Stimulated activated CD4-positive, alpha-beta T cell treated with anti-CD3 and anti-CD28 coated beads, TNF-alpha, amount 100 ng/mL, for 4 hours (primary cell): ENCODE data around the gene S1PR5.

Experiments
- DNase-seq, 3 experiments: peaks; one replicate each; pipeline ENCODE4 v3.0.0-alpha.2; 2020; ENCODE audit warnings: low read depth in 3 of 3

The S1PR5 gene

GRCh38 chr19:10516671-10517286, 468 bp downstream of the S1PR5 start:
- DNase-seq: no peak

GRCh38 chr19:10516064-10516385, 1.2 kb downstream of the S1PR5 start:
- DNase-seq: no peak

GRCh38 chr19:10514211-10515145, 2.8 kb downstream of the S1PR5 start:
- DNase-seq: no peak

- no peak for DNase-seq
Observed at GRCh38 chr19:10513223-10513622, 4.0 kb downstream of the S1PR5 start.

- peak; percentile 32 to 38 (median 37) for DNase-seq
Observed at GRCh38 chr19:10510301-10510802, 6.9 kb downstream of the S1PR5 start.

GRCh38 chr19:10508707-10509106, 8.5 kb downstream of the S1PR5 start:
- no peak for DNase-seq

- no peak for DNase-seq
Observed at GRCh38 chr19:10508036-10508435, 9.2 kb downstream of the S1PR5 start.

GRCh38 chr19:10505583-10506229, 11.5 kb downstream of the S1PR5 start:
- peak; percentile 65 to 74 (median 66) for DNase-seq

GRCh38 chr19:10503002-10503789, 14.1 kb downstream of the S1PR5 start, which contains the start of gene KEAP1:
TSS of gene KEAP1 (minus strand) at chr19:10503356. CDS start at chr19:10500033, 3,323 bp downstream.
- DNase-seq: peak in 1 of 3 experiments; percentile 30

- DNase-seq: peak; percentile 81 to 82 (median 81)
Observed at GRCh38 chr19:10502524-10503001, 14.7 kb downstream of the S1PR5 start.

GRCh38 chr19:10501971-10502523, 15.2 kb downstream of the S1PR5 start:
- DNase-seq: peak; percentile 12 to 47 (median 15)

GRCh38 chr19:10500247-10500592, 17.0 kb downstream of the S1PR5 start:
- DNase-seq: no peak

GRCh38 chr19:10499550-10500246, 17.5 kb downstream of the S1PR5 start:
- DNase-seq: no peak

GRCh38 chr19:10497371-10497770, 19.9 kb downstream of the S1PR5 start:
- no peak for DNase-seq

- DNase-seq: no peak
Observed at GRCh38 chr19:10491472-10492047, 25.7 kb downstream of the S1PR5 start.

- no peak for DNase-seq
Observed at GRCh38 chr19:10486551-10486950, 30.7 kb downstream of the S1PR5 start.

GRCh38 chr19:10478903-10479384, 38.3 kb downstream of the S1PR5 start:
- DNase-seq: peak; percentile 67 to 85 (median 80)

GRCh38 chr19:10478476-10478875, 38.8 kb downstream of the S1PR5 start:
- DNase-seq: no peak

- DNase-seq: no peak
Observed at GRCh38 chr19:10474962-10475451, 42.2 kb downstream of the S1PR5 start.

GRCh38 chr19:10473192-10473591, 44.1 kb downstream of the S1PR5 start:
- DNase-seq: no peak
